ENCODE data around the gene ARAP2.

GRCh38 chr4:36041340-36041739 is 203.0 kb downstream of the ARAP2 start:
- TF ChIP-seq CTCF (conservative IDR thresholded peaks at IDR 0.05; ENCODE audit: low read length) (no peak), EZH2phosphoT487 (IDR thresholded peaks at IDR 0.05; ENCODE audit: borderline replicate concordance, low read depth, low read length) (no peak)
